ENCODE results near the gene BMP7. TPM values are rescaled to one million over a fixed set of nuclear protein-coding genes. Genes with fewer than 3 reads are reported as not detected.

BMP7 gene
- total and polyA plus RNA-seq, 2 donors (not counting 3 experiments of a cell fraction or from before 2014, with no cell fraction given), result not detected

- no peaks in the 10 kb centered on the region for H3K4me1 ChIP-seq (ENCODE audit: control insufficient read depth, extremely low read depth, insufficient read depth, low read length)
- H3K9me1 ChIP-seq (replicated peaks; ENCODE audit: control insufficient read depth, extremely low read depth, insufficient read depth, low read length), result no peaks in the 10 kb centered on the region
- CTCF ChIA-PET, result no interaction called here
- DNase-seq (ENCODE audit: low read depth, low spot score), result no peak
- no peak overlapping the region for H3K9ac ChIP-seq (replicated peaks; ENCODE audit: extremely low read depth, insufficient read depth, low read length)
- no peak overlapping the region for H2AFZ ChIP-seq (ENCODE audit: low read depth, low read length)
- no peak for FAIRE-seq
- no TSS peak for BruUV-seq (replicated peaks)
- H3K27me3 ChIP-seq (ENCODE audit: control insufficient read depth in 2 of 2, insufficient read depth in 2 of 2, low read length in 2 of 2), result no peaks in the 10 kb centered on the region
- H3K27ac ChIP-seq (ENCODE audit: insufficient read depth, low read depth, low read length), result no peak overlapping the region
- no peak overlapping the region for H3K4me3 ChIP-seq (replicated peaks in 1 of 3; ENCODE audit: insufficient read depth in 1 of 3, low read depth in 1 of 3, low read length in 3 of 3)
- no peaks in the 10 kb centered on the region for H4K20me1 ChIP-seq (replicated peaks; ENCODE audit: control insufficient read depth, extremely low read depth, insufficient read depth, low read length)
- no peak for TF ChIP-seq FOS (IDR thresholded peaks at IDR 0.05; ENCODE audit: borderline replicate concordance, insufficient read depth, low read length)
- no peak for TF ChIP-seq MYC (IDR thresholded peaks at IDR 0.05; ENCODE audit: low read depth, low read length)
- no peak for TF ChIP-seq CTCF (IDR thresholded peaks at IDR 0.05; ENCODE audit: extremely low read depth in 1 of 2, insufficient read depth in 1 of 2, low read depth in 1 of 2, low read length in 2 of 2)
- TF ChIP-seq GATA2 (IDR thresholded peaks at IDR 0.05; ENCODE audit: insufficient read depth, insufficient read length, low read depth, low read length), result no peak
- TF ChIP-seq EZH2 (IDR thresholded peaks at IDR 0.05; ENCODE audit: borderline replicate concordance, low read depth, low read length, severe bottlenecking), result no peak
- no peak for TF ChIP-seq POLR2A (IDR thresholded peaks at IDR 0.05; ENCODE audit: low read depth, low read length)
- TF ChIP-seq POLR2AphosphoS5 (IDR thresholded peaks at IDR 0.05; ENCODE audit: insufficient read depth, low read depth, low read length), result no peak
- TF ChIP-seq MAX (IDR thresholded peaks at IDR 0.05; ENCODE audit: insufficient read depth, insufficient read length), result no peak
- intact Hi-C loops (cut with micrococcal nuclease), result no loop called here
- no peak overlapping the region for H3K4me2 ChIP-seq (ENCODE audit: insufficient read depth, low read length)
- no peaks in the 10 kb centered on the region for H3K36me3 ChIP-seq (ENCODE audit: control insufficient read depth in 2 of 2, extremely low read depth in 1 of 2, insufficient read depth in 2 of 2, low read length in 2 of 2)
- POLR2A ChIA-PET, result no interaction called here
- no peaks in the 10 kb centered on the region for H3K79me2 ChIP-seq (ENCODE audit: control insufficient read depth, insufficient read depth, low read length)
- H3K9me3 ChIP-seq (replicated peaks; ENCODE audit: control insufficient read depth, insufficient read depth, low read length), result no peaks in the 10 kb centered on the region
- dilution Hi-C loops (cut with MboI; ENCODE audit: extremely low pct_ligation_motif_present, low sequenced_read_pairs), result no loop called here
Observed at GRCh38 chr20:57218489-57218888, 48.0 kb downstream of the BMP7 start.

Data from endothelial cell of umbilical vein (primary cell).